ENCODE measurements around the gene EFCC1. TPM values are rescaled to one million over a fixed set of nuclear protein-coding genes. Genes with fewer than 3 reads are reported as not detected.

EFCC1 gene
- total RNA-seq, 1 donor from 2014 or later: not detected

- no peak overlapping the region for H3K4me3 ChIP-seq (ENCODE audit: low read depth, low read length)
- TF ChIP-seq, protein P1, sequence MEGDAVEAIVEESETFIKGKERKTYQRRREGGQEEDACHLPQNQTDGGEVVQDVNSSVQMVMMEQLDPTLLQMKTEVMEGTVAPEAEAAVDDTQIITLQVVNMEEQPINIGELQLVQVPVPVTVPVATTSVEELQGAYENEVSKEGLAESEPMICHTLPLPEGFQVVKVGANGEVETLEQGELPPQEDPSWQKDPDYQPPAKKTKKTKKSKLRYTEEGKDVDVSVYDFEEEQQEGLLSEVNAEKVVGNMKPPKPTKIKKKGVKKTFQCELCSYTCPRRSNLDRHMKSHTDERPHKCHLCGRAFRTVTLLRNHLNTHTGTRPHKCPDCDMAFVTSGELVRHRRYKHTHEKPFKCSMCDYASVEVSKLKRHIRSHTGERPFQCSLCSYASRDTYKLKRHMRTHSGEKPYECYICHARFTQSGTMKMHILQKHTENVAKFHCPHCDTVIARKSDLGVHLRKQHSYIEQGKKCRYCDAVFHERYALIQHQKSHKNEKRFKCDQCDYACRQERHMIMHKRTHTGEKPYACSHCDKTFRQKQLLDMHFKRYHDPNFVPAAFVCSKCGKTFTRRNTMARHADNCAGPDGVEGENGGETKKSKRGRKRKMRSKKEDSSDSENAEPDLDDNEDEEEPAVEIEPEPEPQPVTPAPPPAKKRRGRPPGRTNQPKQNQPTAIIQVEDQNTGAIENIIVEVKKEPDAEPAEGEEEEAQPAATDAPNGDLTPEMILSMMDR (IDR thresholded peaks at IDR 0.05; ENCODE audit: insufficient read depth, low read length, poor library complexity, severe bottlenecking): peak; percentile 94
- H3K27me3 ChIP-seq (ENCODE audit: control insufficient read depth, insufficient read depth, low read length): peaks cover 6% of the 10 kb centered on the region
- H3K36me3 ChIP-seq (ENCODE audit: control insufficient read depth, insufficient read depth, low read length): no peaks in the 10 kb centered on the region
- DNase-seq (ENCODE audit: low read depth): no peak
Observed at GRCh38 chr3:128969993-128970739, 30.9 kb upstream of the EFCC1 start.

DNA sequence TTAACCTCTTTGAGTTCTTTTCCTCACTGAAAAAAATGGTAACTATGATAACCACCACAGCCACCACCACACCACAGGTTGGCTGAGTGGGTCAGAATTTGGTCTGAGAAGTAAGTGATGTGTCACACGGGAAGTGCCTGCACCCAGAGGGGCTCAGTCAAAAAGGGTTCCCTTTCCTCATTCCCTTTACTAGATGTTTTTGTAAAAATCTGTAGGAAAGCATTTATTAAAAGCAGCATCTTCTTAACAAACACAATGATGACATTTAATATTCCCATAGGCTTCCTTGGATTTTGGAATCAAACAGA lies 30.4 kb upstream of the EFCC1 start:
- H3K4me3 ChIP-seq (ENCODE audit: low read depth, low read length): no peak overlapping the region
- H3K36me3 ChIP-seq (ENCODE audit: control insufficient read depth, insufficient read depth, low read length): no peaks in the 10 kb centered on the region
- TF ChIP-seq, protein P1 (IDR thresholded peaks at IDR 0.05; ENCODE audit: insufficient read depth, low read length, poor library complexity, severe bottlenecking): no peak
- DNase-seq (ENCODE audit: low read depth): no peak
- H3K27me3 ChIP-seq (ENCODE audit: control insufficient read depth, insufficient read depth, low read length): peaks cover 6% of the 10 kb centered on the region

DNA sequence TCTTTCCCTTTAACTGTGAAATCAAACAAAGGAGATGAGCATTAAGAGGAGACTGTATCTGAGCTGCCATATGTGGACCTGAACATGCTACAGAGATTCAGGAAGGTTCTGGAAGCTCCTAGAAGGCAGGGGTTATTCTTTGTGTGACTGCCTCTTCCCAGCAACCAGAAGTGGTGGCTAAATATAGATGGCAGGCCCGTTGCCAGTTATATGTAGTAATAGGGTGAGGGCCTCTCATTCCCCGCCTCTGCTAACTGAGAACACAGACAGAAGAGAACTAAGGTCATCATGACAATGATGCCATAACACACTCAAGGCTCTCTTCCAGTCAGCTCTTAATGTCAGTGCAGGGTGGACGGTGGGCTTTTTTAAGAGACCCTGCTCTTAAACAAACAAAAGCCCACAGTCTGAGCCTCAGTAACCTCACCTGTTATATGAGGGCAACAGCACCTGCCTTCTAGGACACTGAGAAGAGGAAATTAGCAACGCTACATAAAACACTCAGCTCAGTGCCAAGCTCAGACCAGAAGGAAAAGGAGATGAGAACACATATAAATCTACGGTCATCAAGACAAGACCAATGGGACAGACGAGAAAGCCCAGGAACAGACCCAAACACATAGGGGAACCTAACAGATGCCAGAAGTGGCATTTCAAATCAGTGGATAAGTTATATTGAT lies 29.5 kb upstream of the EFCC1 start:
- TF ChIP-seq, protein P1 (IDR thresholded peaks at IDR 0.05; ENCODE audit: insufficient read depth, low read length, poor library complexity, severe bottlenecking): no peak
- H3K4me3 ChIP-seq (ENCODE audit: low read depth, low read length): no peak overlapping the region
- DNase-seq (ENCODE audit: low read depth): no peak
- H3K36me3 ChIP-seq (ENCODE audit: control insufficient read depth, insufficient read depth, low read length): no peaks in the 10 kb centered on the region
- H3K27me3 ChIP-seq (ENCODE audit: control insufficient read depth, insufficient read depth, low read length): peaks cover 6% of the 10 kb centered on the region

DNA sequence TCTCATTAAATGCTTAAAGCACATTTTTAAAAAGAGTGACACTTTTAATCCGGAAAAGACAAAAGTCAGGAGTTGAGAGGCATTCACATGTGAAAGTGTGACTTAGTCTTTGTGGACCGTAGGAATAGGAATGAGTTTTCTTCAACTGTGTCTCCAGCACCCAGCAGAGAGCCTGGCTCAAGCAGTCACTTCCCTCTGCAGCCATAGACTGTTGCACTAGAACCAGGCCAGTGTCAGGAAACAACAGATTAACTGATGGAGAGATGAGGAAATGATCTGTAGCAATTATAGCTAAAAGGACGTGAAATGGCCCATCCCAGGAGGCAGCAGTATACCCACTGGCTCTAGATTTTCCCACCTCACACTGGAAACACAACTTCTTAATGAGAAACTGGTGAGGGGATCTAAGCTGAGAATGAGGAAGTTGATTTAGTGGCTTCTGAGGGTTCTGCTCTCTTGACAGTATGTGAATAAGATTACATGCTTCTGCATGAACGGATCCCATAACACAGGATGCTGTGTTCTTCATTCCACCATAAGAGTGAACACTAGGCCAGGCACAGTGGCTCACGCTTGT lies 27.0 kb upstream of the EFCC1 start:
- no peak for DNase-seq (ENCODE audit: low read depth)
- Histone ChIP-seq H3K36me3 (ENCODE audit: control insufficient read depth, insufficient read depth, low read length) (no peaks in the 10 kb centered on the region), H3K4me3 (ENCODE audit: low read depth, low read length) (no peak overlapping the region), H3K27me3 (ENCODE audit: control insufficient read depth, insufficient read depth, low read length) (peaks cover 8% of the 10 kb centered on the region)
- TF ChIP-seq, protein P1 (IDR thresholded peaks at IDR 0.05; ENCODE audit: insufficient read depth, low read length, poor library complexity, severe bottlenecking): no peak

DNA sequence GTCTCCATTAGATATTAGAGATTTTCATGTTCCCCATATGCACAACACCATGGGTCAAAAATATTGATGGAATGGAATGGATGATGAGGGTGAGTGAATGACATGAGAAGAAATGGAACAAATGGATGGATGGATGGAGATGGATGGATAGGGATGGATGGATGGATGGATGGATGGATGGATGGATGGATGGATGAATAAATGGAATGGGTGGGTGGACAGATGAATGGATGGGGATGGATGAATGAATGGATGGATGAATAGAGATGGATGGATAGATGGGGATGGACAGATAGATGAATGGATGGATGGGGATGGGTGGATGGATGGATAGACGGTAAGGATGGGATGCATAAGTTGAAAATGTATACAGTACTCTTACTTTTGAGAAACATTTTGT lies 25.8 kb upstream of the EFCC1 start:
- no peaks in the 10 kb centered on the region for H3K36me3 ChIP-seq (ENCODE audit: control insufficient read depth, insufficient read depth, low read length)
- TF ChIP-seq, protein P1 (IDR thresholded peaks at IDR 0.05; ENCODE audit: insufficient read depth, low read length, poor library complexity, severe bottlenecking): no peak
- no peak overlapping the region for H3K4me3 ChIP-seq (ENCODE audit: low read depth, low read length)
- peaks cover 2% of the 10 kb centered on the region for H3K27me3 ChIP-seq (ENCODE audit: control insufficient read depth, insufficient read depth, low read length)
- DNase-seq (ENCODE audit: low read depth): no peak

Data from kidney epithelial cell (primary cell).